DMS 273 (cell line): ENCODE data around the gene LAMA4.

Experiments used
- DNase-seq: peaks from one replicate; lab custom pipeline; 2025; ENCODE audit not compliant: unreplicated experiment; lab: John Stamatoyannopoulos, UW

LAMA4 gene

DNA sequence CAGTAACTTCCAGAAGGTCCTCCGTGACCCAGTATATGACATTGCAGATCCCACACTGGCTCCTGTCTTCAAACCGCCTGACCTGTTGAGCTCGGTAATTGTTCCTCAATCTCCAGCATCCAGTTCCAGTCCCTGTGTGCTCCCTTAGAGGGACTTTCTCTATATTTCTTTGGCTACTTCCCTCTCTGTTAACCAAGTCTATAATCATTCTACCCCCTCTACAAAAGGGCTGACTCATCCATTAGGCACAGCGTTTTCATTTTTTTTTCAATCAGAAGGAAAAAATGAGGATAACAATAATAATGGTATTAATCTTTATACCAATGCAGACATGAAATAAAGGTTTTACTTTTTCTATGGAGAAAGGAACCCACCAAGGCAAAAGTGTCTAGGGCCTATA is 97.7 kb downstream of the LAMA4 start:
- no peak for DNase-seq

DNA sequence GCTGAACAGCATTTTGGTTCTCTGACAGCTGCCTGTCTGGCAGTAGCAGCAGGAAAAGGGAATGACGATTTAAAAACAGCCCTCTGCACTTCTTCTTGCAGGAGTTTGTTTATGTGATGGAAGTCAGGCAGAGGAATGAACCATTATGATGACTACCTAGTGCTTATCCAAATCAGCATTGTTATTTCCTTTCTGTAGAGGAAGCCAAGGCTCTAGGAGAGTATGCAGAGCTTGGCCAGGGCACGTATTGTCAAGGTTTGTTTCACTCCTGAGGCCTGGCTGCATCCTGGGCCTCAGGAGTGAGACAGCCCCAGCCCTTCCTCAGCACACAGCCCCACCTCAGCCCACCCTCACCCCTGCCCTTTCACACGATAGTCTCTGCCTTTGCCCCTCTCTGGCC is 98.5 kb downstream of the LAMA4 start:
- DNase-seq, result no peak

DNA sequence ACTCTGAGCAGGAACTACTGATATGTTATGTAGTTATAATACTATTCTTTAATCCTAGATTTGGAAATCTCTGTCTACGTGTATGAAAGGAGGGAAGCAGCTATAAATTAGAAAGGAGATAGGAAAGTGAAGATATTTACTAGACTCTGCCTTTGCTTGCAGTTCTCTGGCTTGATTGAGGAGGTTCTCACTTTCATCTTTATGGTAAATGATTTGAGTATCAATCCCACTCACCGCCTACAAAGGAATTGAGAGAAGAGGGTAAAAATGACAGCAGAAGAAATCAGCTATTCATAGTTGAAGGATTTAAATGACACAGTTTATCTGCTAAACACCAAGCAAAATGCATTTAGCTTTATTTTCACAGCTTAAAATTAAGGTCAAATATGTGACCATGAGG is 99.7 kb downstream of the LAMA4 start:
- no peak for DNase-seq

DNA sequence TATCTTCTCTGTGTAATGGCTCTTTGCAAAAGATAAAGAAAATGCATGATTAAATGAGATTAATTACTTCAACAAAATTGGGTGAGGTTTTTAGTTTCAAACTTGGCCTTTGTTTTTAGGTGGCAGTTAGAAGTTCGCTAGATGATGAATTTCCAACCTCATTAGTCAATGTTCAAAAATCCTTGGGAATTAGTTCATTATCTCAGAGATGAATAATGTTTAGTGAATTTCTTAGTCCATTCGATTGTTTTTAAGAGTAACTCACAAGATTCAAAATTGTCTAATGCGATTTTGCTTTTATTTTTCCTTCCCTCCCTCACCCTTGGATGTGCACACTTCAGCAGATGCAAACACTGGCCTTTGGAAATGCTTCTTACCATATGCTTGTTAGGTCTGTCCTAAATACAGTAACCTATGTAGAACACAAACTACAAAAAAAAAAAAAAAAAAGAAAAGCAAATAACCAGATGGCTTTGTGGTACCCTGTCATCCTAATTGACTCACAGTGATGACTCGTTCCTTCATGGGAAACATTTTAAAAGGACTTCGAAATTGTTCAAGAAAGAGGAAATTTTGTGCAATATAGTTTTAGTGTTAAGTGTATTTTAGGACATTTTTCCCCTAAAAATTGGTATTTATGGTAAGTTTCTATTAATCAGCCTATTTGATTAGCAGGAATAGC is 100.3 kb downstream of the LAMA4 start:
- peak; percentile 74 for DNase-seq

DNA sequence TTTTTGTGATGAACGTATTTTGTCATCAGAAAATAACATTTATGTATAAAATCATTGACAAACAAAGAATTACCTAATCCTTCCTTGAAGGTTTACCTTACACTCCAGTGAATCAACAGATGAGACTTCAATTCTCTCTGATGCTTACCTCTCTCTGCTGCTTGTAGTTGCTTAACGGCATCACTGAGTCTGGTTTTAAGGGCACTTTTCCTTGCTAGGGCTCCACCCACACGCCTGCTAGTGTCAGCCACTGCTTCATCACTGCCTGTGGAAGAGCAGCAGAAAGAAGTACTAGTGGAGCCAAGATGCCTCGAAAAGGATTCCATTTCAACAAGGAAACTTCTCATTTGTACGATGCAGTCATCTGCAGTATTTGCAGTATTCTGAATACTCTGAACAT is 104.0 kb downstream of the LAMA4 start:
- DNase-seq, result peak; percentile 26

DNA sequence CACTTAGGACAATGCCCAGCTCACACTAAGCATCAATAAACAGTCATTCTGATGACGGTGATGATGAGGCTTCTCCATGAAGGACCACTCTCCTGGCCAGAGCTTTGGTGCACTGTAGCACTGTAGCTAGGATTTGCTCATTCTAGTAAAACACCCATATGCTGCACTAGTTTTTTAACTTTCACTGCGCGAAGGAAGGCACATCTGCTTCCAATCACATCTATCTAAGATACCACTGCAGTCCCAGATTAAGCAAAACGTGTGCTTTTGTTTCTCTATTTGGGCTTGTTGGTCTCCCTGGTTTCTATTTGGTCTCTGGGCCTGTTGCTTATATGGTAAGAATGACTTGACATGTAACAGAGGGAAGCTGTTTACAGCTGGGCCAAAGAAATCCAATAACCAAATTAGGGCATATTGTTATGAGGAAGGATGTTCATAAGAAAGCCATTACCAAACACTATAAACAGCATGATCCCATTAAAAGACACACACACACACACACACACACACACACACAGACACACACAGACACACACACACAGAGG is 104.6 kb downstream of the LAMA4 start:
- no peak for DNase-seq

DNA sequence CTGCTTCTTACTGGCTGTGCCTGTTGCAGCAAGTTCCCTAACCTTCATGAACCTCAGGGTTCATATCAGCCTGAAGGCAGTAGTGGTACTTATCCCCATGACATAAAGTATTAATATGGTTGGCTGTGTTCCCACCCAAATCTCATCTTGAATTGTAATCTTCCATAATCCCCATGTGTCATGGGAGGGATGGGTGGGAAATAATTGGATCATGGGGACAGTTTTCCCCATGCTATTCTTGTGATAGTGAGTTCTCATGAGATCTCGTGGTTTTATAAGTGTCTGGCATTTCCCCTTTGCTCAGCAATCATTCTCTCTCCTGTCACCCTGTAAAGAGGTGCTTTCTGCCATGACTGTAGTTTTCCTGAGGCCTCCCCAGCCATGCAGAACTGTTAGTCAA is 105.1 kb downstream of the LAMA4 start:
- DNase-seq, result no peak

DNA sequence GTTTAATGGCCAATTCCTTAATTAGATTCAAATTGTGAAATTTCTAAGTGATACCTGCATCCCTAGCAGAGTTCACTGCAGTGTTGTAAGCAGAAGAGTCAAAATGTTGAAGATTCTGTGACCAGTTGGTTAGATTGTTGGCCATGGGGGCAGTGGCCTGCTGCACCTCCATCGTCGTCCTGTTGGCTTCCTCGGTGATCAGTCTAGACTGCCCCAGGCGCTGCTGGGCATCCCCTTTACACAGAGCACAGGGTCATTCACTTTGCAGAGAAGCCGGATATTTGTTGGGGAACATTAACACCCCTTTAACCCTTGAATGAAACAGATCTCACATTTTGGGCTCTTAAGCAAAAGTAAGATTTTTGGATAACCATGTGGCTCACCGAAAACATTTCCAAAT is 106.3 kb downstream of the LAMA4 start:
- no peak for DNase-seq

DNA sequence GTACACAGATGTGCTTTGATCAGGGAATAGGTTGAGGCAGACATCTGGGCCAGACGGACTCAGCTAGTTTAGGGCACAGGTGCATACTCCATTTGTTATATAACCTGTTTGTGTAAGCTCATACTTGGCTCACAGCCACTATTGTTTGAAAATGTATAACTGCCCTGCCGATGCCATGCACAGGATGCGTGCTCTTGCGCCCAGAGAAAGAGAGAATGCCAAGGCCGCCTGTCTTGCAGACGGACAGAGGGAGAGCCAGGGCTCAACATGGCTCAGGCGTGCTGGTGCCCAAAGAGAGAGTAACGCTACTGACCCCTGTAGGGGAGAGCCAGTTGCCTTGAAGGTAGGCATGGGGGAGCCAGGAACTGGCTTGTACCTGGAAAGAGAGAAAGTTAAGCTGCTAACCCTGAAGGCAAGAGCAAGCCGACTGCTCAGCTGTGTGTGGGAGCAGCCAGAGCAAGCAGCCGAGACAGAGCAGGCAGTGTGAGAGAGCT is 109.2 kb downstream of the LAMA4 start:
- peak; percentile 75 for DNase-seq

DNA sequence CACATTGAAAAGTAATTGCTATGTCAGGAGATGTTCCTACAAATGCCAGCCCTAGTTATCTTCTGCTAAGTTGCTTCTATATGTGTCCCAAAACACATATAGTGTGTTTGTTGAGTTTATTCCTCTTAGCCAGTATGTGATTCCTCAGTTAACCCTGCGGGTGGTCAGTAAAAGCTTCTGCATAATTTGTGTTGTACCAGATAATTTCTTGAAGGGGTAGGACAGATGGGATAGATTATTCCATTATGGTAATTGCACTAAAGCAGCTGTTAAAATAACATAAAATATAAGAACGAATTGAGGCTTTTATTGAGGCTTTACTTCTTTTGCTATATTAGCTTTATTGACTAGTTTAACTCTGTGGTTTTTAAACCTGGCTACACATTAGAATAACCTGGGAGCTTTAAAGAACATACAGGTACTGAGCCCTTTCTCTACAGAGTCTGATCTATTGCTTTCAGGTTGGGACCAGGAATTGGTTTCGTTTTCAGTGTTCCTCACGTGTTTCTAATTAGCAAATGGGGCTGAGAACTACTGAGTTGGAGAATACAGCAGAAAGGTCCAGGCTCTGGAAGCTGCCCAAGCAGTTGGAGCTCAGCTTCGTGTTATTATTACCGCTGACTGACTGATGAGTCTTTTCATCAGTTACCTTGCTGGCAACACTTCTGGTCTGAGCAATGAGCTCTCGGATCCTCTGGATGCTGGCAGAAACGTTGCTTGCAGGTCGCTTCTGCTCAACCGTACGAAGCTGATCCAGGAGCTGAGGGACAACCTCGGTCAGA is 110.0 kb downstream of the LAMA4 start:
- DNase-seq, result peak; percentile 93

DNA sequence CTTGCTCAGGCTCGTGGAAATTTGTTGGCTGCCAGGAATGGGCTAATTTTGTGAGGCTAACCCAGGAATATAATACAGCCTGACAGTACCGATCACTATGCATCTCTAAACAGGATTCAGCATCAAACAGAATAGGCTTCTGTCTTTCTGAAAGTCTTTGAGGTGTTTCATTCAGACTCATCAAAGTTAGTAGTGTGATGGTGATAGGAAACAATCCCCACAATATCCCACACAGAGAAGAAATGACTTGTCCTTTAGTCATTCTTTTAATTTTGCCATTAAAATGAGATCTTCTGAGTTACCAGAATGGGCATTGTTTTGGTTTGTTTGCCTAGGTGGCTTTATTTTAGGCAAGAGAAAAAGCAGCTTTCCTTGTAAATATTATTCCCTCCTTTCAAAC is 112.7 kb downstream of the LAMA4 start:
- no peak for DNase-seq

DNA sequence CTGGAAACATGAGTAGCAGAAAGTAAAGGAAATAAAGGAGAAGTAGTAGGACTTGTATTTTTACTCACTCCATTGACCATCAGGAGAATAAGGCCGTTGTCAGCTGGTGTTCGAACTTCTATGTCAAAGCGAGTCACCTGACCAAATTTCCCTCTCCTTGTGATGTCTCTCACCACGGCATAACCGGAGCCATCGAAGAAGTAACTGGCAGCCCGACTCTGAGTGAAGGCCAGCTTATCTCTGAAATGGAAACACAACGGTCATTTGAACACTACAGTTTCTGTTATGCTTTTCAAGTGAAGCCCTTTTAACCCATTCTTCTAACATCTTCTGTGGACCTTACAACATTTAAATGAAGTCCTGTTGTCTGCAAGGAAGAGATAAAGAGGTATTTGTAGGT is 115.3 kb downstream of the LAMA4 start:
- no peak for DNase-seq

DNA sequence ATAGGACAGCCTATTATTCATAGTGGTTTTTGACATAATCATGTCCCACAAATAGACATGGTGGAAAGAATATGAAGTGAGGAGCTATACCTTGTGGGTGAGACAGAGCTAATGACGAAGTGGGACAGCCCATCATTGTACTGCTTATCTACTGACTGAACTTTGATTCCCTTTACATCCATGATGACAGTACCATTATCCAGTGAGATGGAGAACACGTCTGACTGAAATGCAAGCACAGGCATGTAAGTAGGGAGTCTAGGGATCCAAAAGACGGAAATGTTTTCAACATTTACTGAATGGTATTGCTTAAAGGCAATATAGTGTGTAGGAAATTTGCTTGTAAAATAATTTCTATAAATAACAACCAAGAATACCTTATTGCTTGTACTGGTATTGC is 123.5 kb downstream of the LAMA4 start:
- DNase-seq, result no peak

DNA sequence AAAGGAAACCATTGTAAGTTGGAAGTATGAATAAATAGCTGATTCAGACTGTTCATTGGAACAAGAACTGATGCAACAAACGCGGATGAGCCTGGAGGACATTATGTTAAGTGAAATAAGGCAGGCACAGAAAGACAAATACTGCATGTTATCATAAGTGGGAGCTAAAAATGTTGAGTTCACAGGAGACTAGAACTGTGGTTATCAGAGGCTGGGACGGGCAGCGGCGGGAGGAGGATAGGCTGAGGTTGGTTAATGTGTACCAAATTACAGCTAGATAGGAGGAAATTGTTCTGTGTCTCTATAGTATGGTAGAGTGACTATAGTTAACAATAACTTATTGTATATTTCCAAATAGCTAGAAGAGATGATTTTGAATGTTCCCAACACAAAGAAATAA is 126.2 kb downstream of the LAMA4 start:
- DNase-seq, result no peak

DNA sequence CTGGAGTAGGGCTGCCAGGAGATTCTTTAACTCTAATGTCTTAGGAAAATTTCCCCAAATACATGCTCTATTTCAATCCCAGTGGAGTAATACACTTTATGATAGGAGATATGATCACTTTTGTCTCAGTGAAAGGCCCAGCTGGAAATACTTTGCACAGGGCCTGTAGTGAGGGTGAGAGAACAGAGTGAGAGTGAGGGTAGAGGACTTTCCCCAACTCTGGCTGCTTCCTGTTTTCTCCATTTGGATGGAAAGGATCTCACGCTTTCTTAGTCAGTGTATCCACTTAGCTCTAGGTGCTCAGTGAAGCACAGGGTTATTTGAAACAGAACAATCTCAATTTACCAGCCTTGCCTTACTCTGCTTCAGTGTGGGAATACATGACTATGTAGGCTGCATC is 130.4 kb downstream of the LAMA4 start:
- DNase-seq, result no peak

DNA sequence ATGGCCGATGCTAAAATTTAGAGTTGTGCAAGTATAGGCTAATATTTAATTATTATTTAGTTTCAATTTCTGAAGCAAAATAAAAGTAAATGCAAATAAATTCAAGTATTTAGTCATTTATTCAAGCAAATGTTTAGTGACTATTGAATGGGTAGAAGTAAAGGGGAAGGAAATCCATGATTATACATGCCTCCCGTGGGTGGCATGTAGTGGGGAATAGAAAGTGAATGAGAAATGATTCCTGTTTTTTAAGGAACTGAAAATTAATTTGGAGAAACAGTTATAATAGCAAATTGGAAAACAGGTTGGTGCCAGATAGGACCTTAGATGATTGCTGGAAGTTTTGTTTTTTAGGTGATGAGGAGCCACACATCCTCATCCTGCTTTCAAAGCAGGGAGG is 131.6 kb downstream of the LAMA4 start:
- DNase-seq, result no peak

DNA sequence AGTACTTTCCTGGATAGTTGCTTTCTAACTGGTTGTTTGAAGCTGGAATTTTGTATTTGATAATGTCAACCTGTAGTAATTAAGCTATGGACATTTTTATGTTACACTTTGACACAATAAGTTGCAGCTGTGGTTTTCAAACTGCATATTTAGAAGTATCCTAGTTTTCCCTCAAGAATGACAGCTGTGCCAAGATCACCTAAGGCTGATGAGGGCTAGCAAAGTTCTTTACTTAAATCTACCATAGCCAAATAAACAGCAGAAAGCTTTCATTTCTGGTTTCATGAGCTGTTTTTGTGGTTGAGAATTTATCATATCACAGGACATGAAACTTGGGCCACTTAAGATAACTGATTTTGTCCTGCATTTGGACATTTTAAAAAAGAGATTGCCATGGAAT is 136.3 kb downstream of the LAMA4 start:
- no peak for DNase-seq

DNA sequence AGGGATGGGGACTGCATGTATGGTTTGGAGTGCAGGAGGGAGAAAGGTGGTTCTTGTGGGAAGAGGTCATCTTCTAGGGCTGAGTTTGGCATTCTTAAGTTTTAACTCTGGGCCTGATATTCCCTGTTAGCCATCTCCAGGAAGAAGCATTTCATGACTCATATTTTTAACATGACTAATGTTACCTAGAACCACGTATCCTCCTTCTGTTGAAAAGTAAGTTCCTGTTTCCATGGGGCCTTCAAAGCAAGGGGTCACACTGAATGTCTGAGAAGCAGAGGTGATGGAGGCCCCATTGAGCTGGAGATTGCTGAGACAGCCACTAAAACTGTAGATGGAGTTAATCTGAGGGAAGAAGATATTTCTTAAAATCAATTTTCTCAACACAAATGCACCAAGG is 136.8 kb downstream of the LAMA4 start:
- no peak for DNase-seq

DNA sequence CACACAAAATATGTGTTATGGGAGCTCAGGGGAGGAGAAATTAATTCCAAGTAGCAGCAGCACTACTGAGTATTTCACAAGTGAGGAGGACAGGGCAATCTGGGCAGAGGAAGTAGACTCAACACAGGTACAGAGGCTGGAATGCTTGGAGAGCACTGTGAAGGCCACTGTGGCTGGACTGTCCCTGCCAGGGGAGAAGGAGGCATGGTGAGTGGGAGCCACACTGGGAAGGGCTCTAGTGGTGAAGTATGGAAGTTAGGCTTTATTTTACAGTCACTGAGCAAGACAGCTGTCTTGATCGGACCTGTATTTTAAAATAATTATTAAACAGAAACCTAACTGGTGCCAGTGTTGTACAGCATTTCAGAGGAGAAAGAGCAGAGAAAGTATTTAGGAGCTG is 138.1 kb downstream of the LAMA4 start:
- DNase-seq, result peak; percentile 22

DNA sequence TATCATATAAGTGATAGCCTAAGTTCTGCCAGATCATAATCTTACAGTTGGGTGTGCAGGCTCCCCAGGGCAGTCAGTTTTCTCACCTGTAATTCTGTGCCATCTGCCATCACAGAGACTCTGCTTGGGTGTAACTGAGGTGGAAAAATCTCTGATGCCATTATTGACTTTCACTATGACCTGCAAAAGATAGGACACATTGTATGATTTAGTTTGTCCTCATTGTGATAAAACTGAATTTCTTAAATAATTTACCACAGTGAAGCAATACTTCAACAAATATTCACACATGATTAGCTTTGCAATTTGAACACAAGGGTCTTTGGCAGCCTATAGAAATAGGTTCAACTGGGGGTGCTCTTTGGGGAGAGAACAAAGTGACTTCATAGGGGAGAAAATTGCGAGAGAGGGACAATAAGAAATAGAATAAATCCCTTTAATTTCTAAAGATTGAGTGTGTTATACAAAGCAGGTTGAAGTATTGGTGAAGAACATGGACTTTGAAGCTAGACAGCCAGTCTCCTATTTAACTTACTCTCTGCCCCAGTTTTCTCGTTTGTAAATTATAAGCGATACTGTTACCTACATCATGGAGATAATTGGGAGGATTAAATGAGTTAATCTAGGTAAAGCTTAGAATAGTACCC is 139.7 kb downstream of the LAMA4 start:
- DNase-seq, result no peak

DNA sequence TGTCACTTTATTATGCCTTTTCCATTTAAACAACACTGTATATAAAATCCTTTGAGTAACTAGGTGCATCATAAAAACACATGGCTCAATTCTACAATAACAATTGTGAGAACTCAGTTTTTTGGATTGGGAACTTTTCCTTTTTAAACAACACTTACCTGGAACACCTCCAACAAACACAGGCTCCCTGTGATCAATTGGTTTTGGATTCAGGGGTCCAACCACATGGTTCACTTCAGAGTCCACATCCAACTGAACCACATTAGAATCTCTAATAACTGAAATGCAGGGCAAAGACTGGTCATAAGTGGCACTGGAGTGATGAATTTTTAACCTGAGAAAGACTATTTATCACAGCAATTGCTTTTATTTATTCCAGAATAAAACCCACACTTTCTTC is 140.4 kb downstream of the LAMA4 start:
- DNase-seq, result no peak

DNA sequence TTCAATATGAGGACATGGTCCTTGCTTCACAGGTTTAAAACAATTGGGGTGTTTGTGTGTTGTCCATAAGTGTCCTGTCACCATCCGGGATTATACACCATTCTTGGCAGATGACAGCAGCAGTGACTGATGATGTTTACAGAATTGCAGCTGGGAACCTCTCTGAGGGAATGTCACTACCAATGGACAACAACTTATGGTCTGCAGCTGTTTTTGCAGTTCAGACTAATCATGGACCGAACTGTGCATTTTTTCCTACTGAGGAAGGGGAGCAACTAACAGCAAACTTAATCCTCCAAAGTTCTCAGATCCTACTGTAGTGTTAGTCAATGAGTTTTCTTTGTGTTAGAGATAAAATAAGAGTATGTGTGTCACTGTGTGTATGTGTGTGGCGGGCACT is 140.9 kb downstream of the LAMA4 start:
- no peak for DNase-seq
